ENCODE data around the gene ZNF324.
"Not testable (repeated sequence)": the region's sequence is repeated elsewhere in the genome, so short reads cannot be mapped to it uniquely, and the experiment has no call there.

The ZNF324 gene

GRCh38 chr19:58479736-58480480 is 13.0 kb downstream of the ZNF324 start:
- Histone ChIP-seq H3K27ac (ENCODE audit: insufficient read depth, low read depth, low read length, poor library complexity, severe bottlenecking) (no peak overlapping the region), H3K4me1 (ENCODE audit: control insufficient read depth, insufficient read depth, low read length) (no peaks in the 10 kb centered on the region), H3K27me3 (ENCODE audit: control insufficient read depth, insufficient read depth, low read length, poor library complexity, severe bottlenecking) (no peaks in the 10 kb centered on the region), H3K4me3 (ENCODE audit: insufficient read depth, low read depth, low read length) (no peak overlapping the region), H3K9me3 (ENCODE audit: control insufficient read depth, low read length) (no peaks in the 10 kb centered on the region), H3K36me3 (ENCODE audit: control insufficient read depth, insufficient read depth, low read length) (no peaks in the 10 kb centered on the region)
- WGBS, 2 experiments = 89 to 93% methylated on average over 28 of the region's 28 CpGs

DNA sequence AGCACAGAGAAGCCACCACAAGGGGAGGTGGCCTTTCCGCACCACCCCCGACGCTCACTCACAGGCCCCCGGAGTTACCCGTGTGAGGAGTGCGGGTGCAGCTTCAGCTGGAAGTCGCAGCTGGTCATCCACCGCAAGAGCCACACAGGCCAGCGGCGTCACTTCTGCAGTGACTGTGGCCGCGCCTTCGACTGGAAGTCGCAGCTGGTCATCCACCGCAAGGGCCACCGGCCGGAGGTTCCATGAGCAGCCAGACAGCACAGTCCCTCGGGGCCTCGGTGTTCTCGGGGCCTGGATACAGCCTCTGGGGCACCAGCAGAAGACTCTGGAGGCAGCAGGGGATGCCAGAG is 13.6 kb downstream of the ZNF324 start:
- H3K9me3 ChIP-seq (ENCODE audit: control insufficient read depth, low read length) = no peaks in the 10 kb centered on the region
- no peaks in the 10 kb centered on the region for H3K4me1 ChIP-seq (ENCODE audit: control insufficient read depth, insufficient read depth, low read length)
- no peak overlapping the region for H3K27ac ChIP-seq (ENCODE audit: insufficient read depth, low read depth, low read length, poor library complexity, severe bottlenecking)
- 96% methylated on average over 20 of the region's 20 CpGs for WGBS, 2 experiments
- H3K27me3 ChIP-seq (ENCODE audit: control insufficient read depth, insufficient read depth, low read length, poor library complexity, severe bottlenecking) = no peaks in the 10 kb centered on the region
- H3K4me3 ChIP-seq (ENCODE audit: insufficient read depth, low read depth, low read length) = no peak overlapping the region
- no peaks in the 10 kb centered on the region for H3K36me3 ChIP-seq (ENCODE audit: control insufficient read depth, insufficient read depth, low read length)

- H3K4me3 ChIP-seq (ENCODE audit: insufficient read depth, low read depth, low read length) = no peak overlapping the region
- WGBS, 2 experiments = 81 to 84% methylated on average over 2 of the region's 2 CpGs
Measured at GRCh38 chr19:58480831-58481230, 14.0 kb downstream of the ZNF324 start.

GRCh38 chr19:58482372-58482771 is 15.5 kb downstream of the ZNF324 start:
- WGBS, 2 experiments = 86 to 87% methylated on average over 7 of the region's 7 CpGs
- no peaks in the 10 kb centered on the region for H3K9me3 ChIP-seq (ENCODE audit: control insufficient read depth, low read length)
- no peaks in the 10 kb centered on the region for H3K36me3 ChIP-seq (ENCODE audit: control insufficient read depth, insufficient read depth, low read length)
- H3K27me3 ChIP-seq (ENCODE audit: control insufficient read depth, insufficient read depth, low read length, poor library complexity, severe bottlenecking) = no peaks in the 10 kb centered on the region
- H3K4me3 ChIP-seq (ENCODE audit: insufficient read depth, low read depth, low read length) = no peak overlapping the region
- H3K4me1 ChIP-seq (ENCODE audit: control insufficient read depth, insufficient read depth, low read length) = no peaks in the 10 kb centered on the region
- no peak overlapping the region for H3K27ac ChIP-seq (ENCODE audit: insufficient read depth, low read depth, low read length, poor library complexity, severe bottlenecking)

More at GRCh38 chr19:58480831-58481230, 14.0 kb downstream of the ZNF324 start:
- Histone ChIP-seq H3K36me3 (ENCODE audit: control insufficient read depth, insufficient read depth, low read length) (no peaks in the 10 kb centered on the region), H3K27ac (ENCODE audit: insufficient read depth, low read depth, low read length, poor library complexity, severe bottlenecking) (no peak overlapping the region), H3K27me3 (ENCODE audit: control insufficient read depth, insufficient read depth, low read length, poor library complexity, severe bottlenecking) (no peaks in the 10 kb centered on the region), H3K9me3 (ENCODE audit: control insufficient read depth, low read length) (no peaks in the 10 kb centered on the region), H3K4me1 (ENCODE audit: control insufficient read depth, insufficient read depth, low read length) (no peaks in the 10 kb centered on the region)

DNA sequence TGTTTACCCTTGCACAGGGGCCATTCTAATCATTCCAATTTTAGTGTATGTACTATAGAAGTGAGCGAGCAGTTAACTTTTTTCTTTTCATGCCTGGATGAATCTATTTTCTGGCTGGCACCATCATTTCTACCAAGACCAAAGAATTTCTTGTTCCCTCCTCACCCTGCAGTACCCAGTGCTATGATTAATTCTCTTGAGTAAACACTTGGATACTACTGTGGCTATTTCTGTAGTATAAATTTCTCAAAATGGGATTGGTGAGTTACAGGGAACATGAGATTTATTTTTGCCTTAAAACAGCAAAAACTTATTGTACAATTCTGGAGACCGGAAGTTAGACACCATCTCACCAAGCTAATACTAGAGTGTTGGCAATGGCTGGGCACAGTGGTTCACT is 16.9 kb downstream of the ZNF324 start:
- Histone ChIP-seq H3K4me1 (ENCODE audit: control insufficient read depth, insufficient read depth, low read length) (no peaks in the 10 kb centered on the region), H3K27me3 (ENCODE audit: control insufficient read depth, insufficient read depth, low read length, poor library complexity, severe bottlenecking) (no peaks in the 10 kb centered on the region), H3K9me3 (ENCODE audit: control insufficient read depth, low read length) (no peaks in the 10 kb centered on the region), H3K27ac (ENCODE audit: insufficient read depth, low read depth, low read length, poor library complexity, severe bottlenecking) (no peak overlapping the region), H3K4me3 (ENCODE audit: insufficient read depth, low read depth, low read length) (no peak overlapping the region), H3K36me3 (ENCODE audit: control insufficient read depth, insufficient read depth, low read length) (no peaks in the 10 kb centered on the region)
- WGBS, 2 experiments = 93 to 99% methylated on average over 2 of the region's 2 CpGs

DNA sequence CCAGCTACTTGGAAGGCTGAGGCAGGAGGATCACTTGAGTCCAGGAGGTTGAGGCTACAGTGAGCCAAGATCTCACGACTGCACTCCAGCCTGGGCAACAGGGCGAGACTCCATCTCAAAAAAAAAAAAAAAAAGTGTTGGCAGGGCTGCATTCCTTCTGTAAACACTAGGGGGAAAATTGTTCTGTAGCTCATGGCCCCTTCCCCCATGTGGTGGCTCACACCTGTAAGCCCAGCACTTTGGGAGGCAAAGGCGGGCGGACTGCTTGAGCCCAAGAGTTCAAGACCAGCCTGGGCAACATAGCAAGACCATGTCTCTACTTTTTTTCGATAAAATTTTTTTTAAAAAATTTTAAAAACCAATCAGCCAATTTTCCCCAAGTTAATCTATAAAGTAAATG is 17.5 kb downstream of the ZNF324 start:
- 86 to 92% methylated on average over 5 of the region's 5 CpGs for WGBS, 2 experiments
- not testable (repeated sequence) for H3K4me3 ChIP-seq (ENCODE audit: insufficient read depth, low read depth, low read length); H3K27me3 ChIP-seq (ENCODE audit: control insufficient read depth, insufficient read depth, low read length, poor library complexity, severe bottlenecking); H3K36me3 ChIP-seq (ENCODE audit: control insufficient read depth, insufficient read depth, low read length); H3K9me3 ChIP-seq (ENCODE audit: control insufficient read depth, low read length); H3K4me1 ChIP-seq (ENCODE audit: control insufficient read depth, insufficient read depth, low read length); H3K27ac ChIP-seq (ENCODE audit: insufficient read depth, low read depth, low read length, poor library complexity, severe bottlenecking)

GRCh38 chr19:58491393-58491792 is 24.5 kb downstream of the ZNF324 start:
- H3K4me1 ChIP-seq (ENCODE audit: control insufficient read depth, insufficient read depth, low read length) = no peaks in the 10 kb centered on the region
- H3K27ac ChIP-seq (ENCODE audit: insufficient read depth, low read depth, low read length, poor library complexity, severe bottlenecking) = no peak overlapping the region
- H3K4me3 ChIP-seq (ENCODE audit: insufficient read depth, low read depth, low read length) = no peak overlapping the region
- H3K36me3 ChIP-seq (ENCODE audit: control insufficient read depth, insufficient read depth, low read length) = no peaks in the 10 kb centered on the region
- H3K9me3 ChIP-seq (ENCODE audit: control insufficient read depth, low read length) = no peaks in the 10 kb centered on the region
- H3K27me3 ChIP-seq (ENCODE audit: control insufficient read depth, insufficient read depth, low read length, poor library complexity, severe bottlenecking) = no peaks in the 10 kb centered on the region
- WGBS, 2 experiments = 91% methylated on average over 5 of the region's 5 CpGs

DNA sequence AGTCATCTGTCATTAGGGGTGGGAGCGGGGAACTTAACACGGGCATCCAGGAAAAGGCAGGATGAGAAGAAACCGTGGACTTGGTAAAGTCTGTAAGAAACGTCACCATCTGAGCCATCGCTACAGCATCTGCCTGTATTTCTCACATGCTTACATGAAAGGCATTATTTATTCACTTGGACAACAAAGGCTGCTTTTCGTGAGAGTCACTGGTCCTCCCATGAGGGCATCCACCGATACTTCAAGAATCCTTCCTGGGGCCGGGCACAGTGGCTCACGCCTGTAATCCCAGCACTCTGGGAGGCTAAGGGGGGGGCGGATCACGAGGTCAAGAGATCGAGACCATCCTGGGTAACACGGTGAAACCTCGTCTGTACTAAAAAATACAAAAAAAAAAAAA is 25.4 kb downstream of the ZNF324 start:
- Histone ChIP-seq H3K9me3 (ENCODE audit: control insufficient read depth, low read length) (no peaks in the 10 kb centered on the region), H3K36me3 (ENCODE audit: control insufficient read depth, insufficient read depth, low read length) (no peaks in the 10 kb centered on the region), H3K27ac (ENCODE audit: insufficient read depth, low read depth, low read length, poor library complexity, severe bottlenecking) (no peak overlapping the region), H3K4me1 (ENCODE audit: control insufficient read depth, insufficient read depth, low read length) (no peaks in the 10 kb centered on the region), H3K4me3 (ENCODE audit: insufficient read depth, low read depth, low read length) (no peak overlapping the region), H3K27me3 (ENCODE audit: control insufficient read depth, insufficient read depth, low read length, poor library complexity, severe bottlenecking) (no peaks in the 10 kb centered on the region)
- WGBS, 2 experiments = 87 to 88% methylated on average over 14 of the region's 14 CpGs

DNA sequence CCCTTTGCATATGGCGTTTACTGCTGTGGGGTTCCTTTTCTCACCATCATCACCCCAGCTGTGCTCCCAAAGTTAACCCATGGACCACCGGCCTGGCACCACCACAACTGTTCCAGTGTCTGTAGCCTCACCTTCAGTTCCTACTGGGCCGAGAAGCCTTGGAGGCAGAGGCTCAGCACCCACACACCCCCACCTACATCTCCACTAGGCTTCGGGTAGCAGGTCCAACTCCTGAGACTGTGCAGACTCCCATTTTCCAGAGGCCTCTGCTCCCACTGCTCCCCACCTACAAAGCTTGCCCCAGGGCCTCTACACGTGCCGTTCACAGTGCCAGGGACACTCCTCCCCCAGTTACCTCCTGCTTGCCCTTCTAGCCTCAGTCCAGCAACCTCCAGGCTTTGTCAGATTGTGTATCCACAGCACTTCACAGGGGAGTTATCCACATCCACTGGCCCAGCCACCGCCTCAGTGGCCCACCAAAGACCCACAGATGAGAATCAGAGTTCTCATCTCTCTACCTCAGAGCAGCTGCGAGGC is 30.8 kb downstream of the ZNF324 start:
- Histone ChIP-seq H3K4me1 (ENCODE audit: control insufficient read depth, insufficient read depth, low read length) (peaks cover 11% of the 10 kb centered on the region), H3K9me3 (ENCODE audit: control insufficient read depth, low read length) (no peaks in the 10 kb centered on the region), H3K27ac (ENCODE audit: insufficient read depth, low read depth, low read length, poor library complexity, severe bottlenecking) (no peak overlapping the region), H3K27me3 (ENCODE audit: control insufficient read depth, insufficient read depth, low read length, poor library complexity, severe bottlenecking) (no peaks in the 10 kb centered on the region), H3K4me3 (ENCODE audit: insufficient read depth, low read depth, low read length) (no peak overlapping the region), H3K36me3 (ENCODE audit: control insufficient read depth, insufficient read depth, low read length) (no peaks in the 10 kb centered on the region)
- 90 to 91% methylated on average over 8 of the region's 8 CpGs for WGBS, 2 experiments

DNA sequence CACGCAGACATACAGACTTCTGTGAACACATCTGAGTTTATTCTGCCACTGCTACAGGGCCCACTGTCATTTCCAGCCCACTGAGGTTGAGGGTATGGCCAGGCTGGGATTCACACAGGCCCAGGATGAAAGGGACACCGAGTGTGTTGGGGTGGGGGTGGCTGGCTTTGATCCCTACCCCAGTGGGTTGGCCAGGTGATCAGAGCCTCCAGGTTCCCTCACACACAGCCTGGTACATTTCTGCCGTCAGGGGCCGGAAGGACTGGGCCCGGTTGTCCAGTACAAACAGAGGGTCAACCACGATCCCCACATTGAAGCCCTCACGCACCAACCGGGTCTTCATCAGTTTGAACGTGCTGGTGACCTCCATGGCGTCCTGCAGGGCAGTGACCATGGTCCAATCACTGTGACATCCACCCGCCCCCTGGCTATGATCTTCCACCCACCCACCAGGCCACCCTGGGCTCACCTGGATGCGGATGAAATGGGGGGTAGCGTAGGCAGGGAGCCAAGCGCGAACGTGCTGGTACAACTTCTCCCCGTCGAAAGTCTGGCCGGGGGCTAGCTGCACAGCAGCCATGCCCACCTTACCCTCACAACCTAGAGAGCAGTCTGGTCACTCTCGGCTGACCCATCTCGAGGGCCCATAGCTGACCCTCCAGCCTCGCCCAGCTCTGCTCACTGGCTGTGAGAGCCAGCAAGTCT is 31.6 kb downstream of the ZNF324 start:
- peaks cover 11% of the 10 kb centered on the region for H3K4me1 ChIP-seq (ENCODE audit: control insufficient read depth, insufficient read depth, low read length)
- H3K4me3 ChIP-seq (ENCODE audit: insufficient read depth, low read depth, low read length) = peak overlapping the region; percentile 33
- no peaks in the 10 kb centered on the region for H3K36me3 ChIP-seq (ENCODE audit: control insufficient read depth, insufficient read depth, low read length)
- no peak overlapping the region for H3K27ac ChIP-seq (ENCODE audit: insufficient read depth, low read depth, low read length, poor library complexity, severe bottlenecking)
- WGBS, 2 experiments = 62 to 67% methylated on average over 22 of the region's 22 CpGs
- no peaks in the 10 kb centered on the region for H3K27me3 ChIP-seq (ENCODE audit: control insufficient read depth, insufficient read depth, low read length, poor library complexity, severe bottlenecking)
- no peaks in the 10 kb centered on the region for H3K9me3 ChIP-seq (ENCODE audit: control insufficient read depth, low read length)
